ENCODE results near the gene ERCC8. TPM values are rescaled to one million over a fixed set of nuclear protein-coding genes. Genes with fewer than 3 reads are reported as not detected.
A peak's percentile ranks its signal among the peaks of the same experiment; 100 is the strongest.
"Not testable (repeated sequence)": the region's sequence is repeated elsewhere in the genome, so short reads cannot be mapped to it uniquely, and the experiment has no call there.

The ERCC8 gene
- total RNA-seq, 1 experiment from 2014 or later: 25.2 TPM

DNA sequence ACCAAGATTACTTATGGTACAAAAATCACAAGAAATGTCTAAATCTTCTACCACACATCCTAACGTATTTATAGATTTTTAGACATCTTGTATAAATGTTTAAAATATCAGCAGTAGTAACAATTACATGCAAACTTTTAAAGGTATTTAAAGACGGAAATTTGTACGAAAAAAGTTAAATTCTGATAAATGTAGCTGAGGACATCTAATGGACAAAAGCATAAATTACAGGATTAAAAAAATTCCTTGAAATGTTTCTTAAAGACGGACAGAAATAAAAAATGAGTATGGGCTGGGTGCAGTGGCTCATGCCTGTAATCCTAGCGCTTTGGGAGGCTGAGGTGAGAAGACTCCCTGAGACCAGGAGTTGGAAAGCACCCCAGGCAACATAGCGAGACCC, 15.8 kb downstream of the ERCC8 start:
- in situ Hi-C loops (cut with HindIII; ENCODE audit: low sequenced_read_pairs): no loop called here
- DNase-seq (ENCODE audit: low spot score): no peak

DNA sequence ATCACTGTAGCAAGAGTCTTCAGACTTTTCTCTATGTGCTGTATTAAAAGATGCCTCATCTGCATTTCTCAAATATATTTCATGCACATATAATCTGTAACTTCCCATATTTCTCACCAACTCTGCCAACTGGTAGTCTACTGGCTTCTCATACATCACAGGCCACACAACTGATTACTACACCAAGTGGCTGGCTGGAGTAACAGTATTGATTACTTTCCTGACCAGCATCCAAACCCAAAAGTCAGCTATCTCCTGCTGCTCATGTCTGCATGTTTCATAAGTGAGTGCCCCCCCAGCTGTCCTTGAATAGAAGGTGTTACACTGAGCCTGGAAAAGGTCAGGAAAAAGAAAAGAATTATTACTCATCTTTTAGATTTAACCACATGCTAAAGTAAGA, 17.4 kb downstream of the ERCC8 start:
- in situ Hi-C loops (cut with HindIII; ENCODE audit: low sequenced_read_pairs): no loop called here
- no peak for DNase-seq (ENCODE audit: low spot score)

DNA sequence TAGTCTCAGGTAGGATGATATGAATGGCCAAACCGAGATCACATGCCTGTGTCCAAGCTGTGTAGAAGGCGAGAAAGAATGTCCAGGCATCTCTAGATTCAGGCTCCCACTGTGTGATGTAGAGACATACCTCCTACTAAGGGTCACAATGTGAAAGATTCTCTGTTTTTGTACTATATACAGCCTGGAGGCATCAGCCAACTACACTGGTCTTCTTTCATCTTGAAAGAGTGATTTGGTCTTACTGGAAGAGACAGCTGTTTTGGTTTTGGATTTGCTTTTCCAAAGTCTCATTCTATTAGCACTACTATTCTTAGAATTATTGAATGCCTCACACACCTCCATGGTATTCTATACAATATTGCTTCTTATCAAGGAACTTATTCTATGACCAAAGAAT, 26.4 kb downstream of the ERCC8 start:
- no peak for DNase-seq (ENCODE audit: low spot score)
- in situ Hi-C loops (cut with HindIII; ENCODE audit: low sequenced_read_pairs): no loop called here

DNA sequence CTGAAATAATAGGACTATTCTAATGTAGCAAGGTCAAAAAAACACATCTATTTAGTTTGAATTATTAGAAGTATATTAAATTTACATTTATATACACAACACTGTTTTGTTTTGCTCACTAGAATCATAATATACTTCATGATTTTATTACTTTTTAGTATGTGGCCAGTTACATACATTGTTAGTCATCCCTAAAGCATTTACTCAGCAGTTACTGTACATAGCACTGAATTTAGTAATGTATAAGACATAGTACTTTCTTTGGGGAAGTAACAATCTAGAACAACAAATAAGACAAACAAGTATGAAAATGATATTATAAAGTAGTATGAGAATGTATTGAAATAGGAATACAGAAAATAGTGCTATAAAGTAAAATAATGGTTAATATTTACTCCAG, 28.2 kb downstream of the ERCC8 start:
- in situ Hi-C loops (cut with HindIII; ENCODE audit: low sequenced_read_pairs): no loop called here
- DNase-seq (ENCODE audit: low spot score): no peak

DNA sequence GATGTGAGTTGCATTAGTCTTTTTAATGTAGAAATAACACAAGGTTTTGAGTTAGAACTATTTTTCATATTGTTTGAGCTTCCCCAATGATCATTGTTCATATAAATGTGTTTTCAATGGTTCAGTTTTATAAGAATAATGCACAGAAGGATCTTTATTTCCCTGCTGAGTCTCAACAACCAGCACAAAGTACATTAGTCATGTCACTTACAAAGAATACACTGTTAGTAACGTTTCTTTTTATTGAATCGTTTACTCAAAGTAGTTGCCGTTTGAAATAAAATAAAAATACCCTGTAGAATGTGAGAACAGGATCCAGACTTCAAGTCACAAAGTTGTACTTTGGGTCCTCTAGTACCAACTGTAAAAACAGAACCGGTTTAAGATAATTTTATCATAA, 41.5 kb downstream of the ERCC8 start:
- in situ Hi-C loops (cut with HindIII; ENCODE audit: low sequenced_read_pairs): no loop called here
- DNase-seq (ENCODE audit: low spot score): no peak

GRCh38 chr5:60896991-60897390, 47.9 kb downstream of the ERCC8 start:
- DNase-seq (ENCODE audit: low spot score): no peak
- in situ Hi-C loops (cut with HindIII; ENCODE audit: low sequenced_read_pairs): no loop called here

- no peak for DNase-seq (ENCODE audit: low spot score)
- in situ Hi-C loops (cut with HindIII; ENCODE audit: low sequenced_read_pairs): no loop called here
These were observed 51.3 kb downstream of the ERCC8 start for GRCh38 chr5:60893521-60893920.

GRCh38 chr5:60891667-60892066, 53.2 kb downstream of the ERCC8 start:
- in situ Hi-C loops (cut with HindIII; ENCODE audit: low sequenced_read_pairs): no loop called here

DNA sequence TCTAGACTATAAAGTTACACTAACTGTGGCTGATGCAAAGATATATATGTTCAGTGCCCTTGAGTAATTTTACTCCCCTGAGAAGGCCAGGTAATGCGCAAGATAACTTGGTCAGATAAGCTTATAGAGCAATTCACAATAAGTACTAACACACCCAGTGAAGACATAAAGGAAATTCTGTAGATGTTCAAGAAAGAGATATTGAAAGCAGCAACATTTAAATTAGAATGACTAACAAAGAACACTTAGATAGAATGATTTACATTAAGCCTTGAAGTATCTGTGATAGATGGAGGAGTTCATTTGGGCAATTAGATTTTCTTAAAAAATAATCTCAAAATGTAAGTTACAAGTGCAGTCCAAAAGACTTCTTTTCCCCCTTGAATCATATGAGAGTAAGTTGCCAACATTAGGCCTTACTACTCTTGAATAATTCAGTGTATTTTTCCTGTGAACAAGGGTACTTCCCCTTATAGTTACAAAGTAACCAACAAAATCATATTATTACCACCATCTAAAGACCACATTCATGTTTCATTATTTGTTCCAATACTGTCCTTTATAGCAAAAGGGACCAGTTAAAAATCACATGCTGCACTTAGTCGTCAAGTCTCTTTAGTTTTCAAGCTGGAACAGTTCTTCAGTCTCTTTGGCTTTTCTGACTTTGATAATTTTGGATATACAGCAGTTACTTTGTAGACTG, 56.4 kb downstream of the ERCC8 start:
- in situ Hi-C loops (cut with HindIII; ENCODE audit: low sequenced_read_pairs): no loop called here
- DNase-seq (ENCODE audit: low spot score): no peak

More at GRCh38 chr5:60891667-60892066, 53.2 kb downstream of the ERCC8 start:
- DNase-seq (ENCODE audit: low spot score): no peak

DNA sequence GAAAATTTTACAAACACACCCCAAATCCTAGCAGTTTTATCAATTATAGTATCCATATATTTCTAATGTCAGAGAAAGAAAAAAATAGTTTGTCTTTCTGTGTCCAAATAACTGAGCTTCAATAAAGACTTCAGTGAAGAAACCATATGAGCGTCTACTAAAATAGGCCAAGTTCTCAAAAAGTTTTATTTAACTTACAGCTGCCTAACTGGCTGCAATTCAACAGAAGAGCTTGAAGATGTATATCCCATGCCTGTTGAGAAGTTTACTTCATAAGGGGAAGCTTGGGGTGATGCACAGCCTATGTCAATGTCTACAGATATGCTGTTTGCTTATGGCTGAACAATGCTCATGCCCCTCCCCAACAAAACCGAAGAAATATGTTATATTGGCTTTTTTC, 57.1 kb downstream of the ERCC8 start:
- DNase-seq (ENCODE audit: low spot score): no peak
- in situ Hi-C loops (cut with HindIII; ENCODE audit: low sequenced_read_pairs): no loop called here

DNA sequence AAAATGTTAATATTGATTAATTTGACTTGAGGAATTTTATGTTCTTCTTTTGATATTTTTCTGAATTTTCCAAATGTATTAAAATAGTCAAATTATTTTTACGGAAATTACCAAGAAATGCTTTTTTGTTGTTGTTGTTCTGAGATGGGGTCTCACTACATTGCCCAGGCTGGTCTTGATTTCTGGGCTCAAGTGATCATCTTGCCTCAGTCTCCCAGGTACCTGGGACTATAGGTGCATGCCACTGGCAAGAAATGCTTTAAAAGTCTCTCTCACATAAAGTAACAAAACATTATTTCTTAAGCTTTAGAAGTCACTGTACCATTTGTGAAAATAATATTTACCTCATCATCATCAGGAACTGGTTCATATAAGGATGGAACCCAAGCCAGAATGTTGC, 57.8 kb downstream of the ERCC8 start:
- DNase-seq (ENCODE audit: low spot score): no peak
- in situ Hi-C loops (cut with HindIII; ENCODE audit: low sequenced_read_pairs): no loop called here

DNA sequence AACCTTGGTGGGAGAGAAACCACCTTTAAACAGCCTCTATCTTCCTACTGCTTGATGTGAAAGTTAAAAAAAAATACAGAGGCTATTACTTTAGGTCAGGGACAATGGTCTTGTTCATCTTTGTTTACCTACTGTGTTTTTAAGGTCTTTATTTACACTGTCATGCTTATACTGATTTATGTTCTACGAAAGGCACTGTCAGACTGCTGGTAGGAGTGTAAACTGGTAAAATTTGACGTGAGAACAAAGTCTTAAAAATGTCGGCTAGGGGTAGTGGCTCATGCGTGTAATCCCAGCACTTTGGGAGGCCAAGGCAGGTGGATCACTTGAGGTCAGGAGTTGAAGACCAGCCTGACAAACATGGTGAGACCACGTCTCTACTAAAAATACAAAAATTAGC, 58.7 kb downstream of the ERCC8 start:
- in situ Hi-C loops (cut with HindIII; ENCODE audit: low sequenced_read_pairs): no loop called here
- no peak for DNase-seq (ENCODE audit: low spot score)

DNA sequence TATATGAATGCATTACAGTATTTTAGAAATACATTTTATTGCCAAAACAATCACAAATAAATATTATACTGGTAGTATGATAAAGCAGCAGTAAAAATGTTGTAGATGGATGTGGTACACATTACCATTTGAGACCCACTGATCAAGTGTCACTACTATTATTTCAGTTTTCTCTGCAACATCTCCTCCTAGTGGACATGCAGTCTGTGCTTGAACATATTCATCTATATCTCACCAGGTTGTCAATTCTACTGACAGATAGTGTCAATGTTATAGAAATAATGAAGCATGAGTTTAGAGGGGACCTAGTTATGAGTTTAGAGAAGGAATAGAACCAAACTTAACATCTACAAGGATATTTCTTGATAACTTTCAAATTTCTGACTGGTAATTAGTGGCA, 61.6 kb downstream of the ERCC8 start:
- in situ Hi-C loops (cut with HindIII; ENCODE audit: low sequenced_read_pairs): no loop called here
- DNase-seq (ENCODE audit: low spot score): peak; percentile 6

DNA sequence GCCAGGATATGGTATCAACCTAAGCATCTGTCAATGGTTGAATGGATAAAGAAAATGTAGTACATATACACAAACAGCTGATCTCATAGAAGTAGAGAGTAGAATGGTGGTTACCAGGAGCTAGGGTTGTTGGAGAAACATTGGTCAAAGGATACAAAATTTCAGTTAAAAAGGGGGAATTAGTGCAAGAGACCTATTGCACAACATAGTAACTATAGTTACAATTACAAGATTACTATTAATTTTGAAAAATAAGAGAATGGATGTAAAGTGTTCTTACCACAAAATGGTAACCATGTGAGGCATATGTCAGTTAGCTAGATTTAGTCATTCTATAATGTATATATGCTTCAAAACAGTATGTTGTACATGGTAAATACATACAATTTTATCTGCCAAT, 72.0 kb downstream of the ERCC8 start:
- in situ Hi-C loops (cut with HindIII; ENCODE audit: low sequenced_read_pairs): no loop called here
- no peak for DNase-seq (ENCODE audit: low spot score)

DNA sequence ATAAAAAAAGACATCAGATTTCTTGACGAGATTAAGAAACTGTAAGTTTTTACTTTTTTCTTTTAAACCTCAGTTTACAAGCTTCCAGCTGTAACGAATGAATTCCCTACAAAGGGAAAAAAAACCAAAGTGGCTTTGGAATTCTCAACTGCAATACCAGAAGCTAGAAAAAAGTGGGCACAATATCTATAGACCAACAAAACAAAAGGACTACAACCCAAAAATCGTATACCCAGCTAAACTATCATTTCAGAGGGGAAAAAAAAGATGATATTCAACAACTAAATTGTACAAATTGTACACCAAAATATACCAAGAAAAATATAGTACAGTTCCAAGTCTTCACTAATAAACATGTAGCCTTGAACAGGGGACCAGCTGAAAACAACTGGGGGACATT, 74.0 kb downstream of the ERCC8 start:
- no peak for DNase-seq (ENCODE audit: low spot score)
- in situ Hi-C loops (cut with HindIII; ENCODE audit: low sequenced_read_pairs): no loop called here

- in situ Hi-C loops (cut with HindIII; ENCODE audit: low sequenced_read_pairs); DNase-seq (ENCODE audit: low spot score): not testable (repeated sequence)
These were observed 84.3 kb downstream of the ERCC8 start for GRCh38 chr5:60860572-60860971.

DNA sequence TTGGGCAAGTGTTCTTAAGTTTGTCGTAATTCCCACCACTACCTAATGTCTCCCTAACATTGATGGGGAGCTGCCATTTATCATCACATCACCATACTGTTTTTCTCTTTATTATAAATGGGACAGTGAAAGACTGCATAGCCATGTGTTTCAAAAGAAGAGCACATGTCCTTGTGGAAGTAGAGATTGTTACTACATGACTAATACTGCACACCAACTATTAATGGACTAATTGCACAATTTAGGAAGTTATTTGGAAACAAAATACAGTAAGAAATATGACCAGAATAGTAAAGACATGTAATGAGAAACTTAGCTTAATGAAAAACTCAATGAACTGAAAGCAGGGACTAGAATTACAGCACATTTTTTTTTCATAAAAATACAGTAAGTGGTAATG, 88.8 kb downstream of the ERCC8 start:
- in situ Hi-C loops (cut with HindIII; ENCODE audit: low sequenced_read_pairs): no loop called here
- no peak for DNase-seq (ENCODE audit: low spot score)

GRCh38 chr5:60852940-60853339, 91.9 kb downstream of the ERCC8 start:
- in situ Hi-C loops (cut with HindIII; ENCODE audit: low sequenced_read_pairs): no loop called here
- no peak for DNase-seq (ENCODE audit: low spot score)

DNA sequence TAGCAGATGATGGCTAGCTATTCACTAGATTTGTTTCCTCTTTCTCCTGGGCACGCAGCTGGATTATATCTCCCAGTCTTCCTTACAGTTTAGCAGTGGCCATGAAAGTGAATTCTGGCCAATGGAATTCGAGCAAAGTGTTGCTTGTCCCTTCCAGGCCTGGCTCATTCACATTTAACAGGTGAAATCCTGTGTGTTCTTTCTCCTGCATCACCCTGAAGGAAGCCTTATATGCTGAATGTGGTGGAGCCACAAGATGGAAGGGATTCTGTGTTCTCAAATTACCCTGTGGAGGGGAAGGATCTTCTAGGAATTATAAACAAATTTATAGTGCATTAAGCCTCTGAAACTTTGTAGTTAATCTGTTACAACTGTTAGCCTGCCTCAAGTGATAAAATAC, 92.6 kb downstream of the ERCC8 start:
- in situ Hi-C loops (cut with HindIII; ENCODE audit: low sequenced_read_pairs): no loop called here
- DNase-seq (ENCODE audit: low spot score): no peak

DNA sequence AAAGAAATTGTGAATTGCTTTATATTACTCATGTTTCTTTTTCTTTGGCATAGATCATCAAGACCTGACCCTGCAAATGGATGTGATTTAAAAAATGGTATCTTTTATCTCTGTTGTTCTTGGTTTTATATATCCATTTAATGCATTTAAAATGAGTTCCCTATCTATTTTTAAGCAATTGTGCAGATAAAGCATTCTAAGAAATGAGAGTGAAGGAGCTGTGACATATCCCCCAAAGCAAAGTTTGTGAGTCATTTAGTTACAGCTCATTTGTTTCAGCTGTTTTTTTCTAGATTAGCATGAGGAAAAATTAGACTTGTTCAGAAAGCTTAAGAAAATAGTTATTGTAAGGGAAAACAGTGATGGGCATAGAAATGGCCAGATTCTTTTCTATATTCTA, 93.2 kb downstream of the ERCC8 start:
- DNase-seq (ENCODE audit: low spot score): no peak

GRCh38 chr5:60846298-60846697, 98.6 kb downstream of the ERCC8 start:
- DNase-seq (ENCODE audit: low spot score): no peak
- in situ Hi-C loops (cut with HindIII; ENCODE audit: low sequenced_read_pairs): no loop called here

More for the DNA sequence above, 93.2 kb downstream of the ERCC8 start:
- in situ Hi-C loops (cut with HindIII; ENCODE audit: low sequenced_read_pairs): no loop called here

All from G401 (cell line).